ENCODE data around the gene SLC9A5.

DNA sequence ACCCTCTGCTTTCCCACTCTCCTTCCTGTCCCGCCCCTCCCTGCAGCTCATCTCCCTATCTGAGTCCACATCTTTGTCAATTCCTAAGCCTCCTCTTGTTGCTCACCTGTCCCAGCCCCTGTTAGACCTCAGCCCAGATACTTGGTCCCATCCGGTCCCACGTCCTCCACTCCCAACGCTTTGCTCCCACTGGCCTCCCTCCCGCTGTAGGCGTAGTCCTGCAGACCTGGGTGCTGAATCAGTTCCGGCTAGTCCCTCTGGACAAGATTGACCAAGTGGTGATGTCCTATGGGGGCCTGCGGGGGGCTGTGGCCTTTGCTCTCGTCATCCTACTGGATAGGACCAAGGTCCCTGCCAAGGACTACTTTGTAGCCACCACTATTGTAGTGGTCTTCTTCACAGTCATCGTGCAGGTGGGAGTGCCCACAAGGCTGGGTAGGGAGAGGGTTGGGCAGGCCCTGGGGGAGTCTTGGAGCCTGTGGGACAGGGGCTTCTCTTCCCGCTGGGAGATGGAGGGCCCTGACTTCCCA lies 8.0 kb downstream of the SLC9A5 start:
- TF ChIP-seq, protein P1, sequence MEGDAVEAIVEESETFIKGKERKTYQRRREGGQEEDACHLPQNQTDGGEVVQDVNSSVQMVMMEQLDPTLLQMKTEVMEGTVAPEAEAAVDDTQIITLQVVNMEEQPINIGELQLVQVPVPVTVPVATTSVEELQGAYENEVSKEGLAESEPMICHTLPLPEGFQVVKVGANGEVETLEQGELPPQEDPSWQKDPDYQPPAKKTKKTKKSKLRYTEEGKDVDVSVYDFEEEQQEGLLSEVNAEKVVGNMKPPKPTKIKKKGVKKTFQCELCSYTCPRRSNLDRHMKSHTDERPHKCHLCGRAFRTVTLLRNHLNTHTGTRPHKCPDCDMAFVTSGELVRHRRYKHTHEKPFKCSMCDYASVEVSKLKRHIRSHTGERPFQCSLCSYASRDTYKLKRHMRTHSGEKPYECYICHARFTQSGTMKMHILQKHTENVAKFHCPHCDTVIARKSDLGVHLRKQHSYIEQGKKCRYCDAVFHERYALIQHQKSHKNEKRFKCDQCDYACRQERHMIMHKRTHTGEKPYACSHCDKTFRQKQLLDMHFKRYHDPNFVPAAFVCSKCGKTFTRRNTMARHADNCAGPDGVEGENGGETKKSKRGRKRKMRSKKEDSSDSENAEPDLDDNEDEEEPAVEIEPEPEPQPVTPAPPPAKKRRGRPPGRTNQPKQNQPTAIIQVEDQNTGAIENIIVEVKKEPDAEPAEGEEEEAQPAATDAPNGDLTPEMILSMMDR (conservative IDR thresholded peaks at IDR 0.05; ENCODE audit: low read depth, low read length): no peak
- no peak for TF ChIP-seq EZH2phosphoT487 (IDR thresholded peaks at IDR 0.05; ENCODE audit: borderline replicate concordance, low read length)
- no peak for TF ChIP-seq EZH2 (IDR thresholded peaks at IDR 0.05; ENCODE audit: low read length, unreplicated experiment)

Data from PC-3 (cell line).